ENCODE data around the gene CCDC93. TPM values are rescaled to one million over a fixed set of nuclear protein-coding genes. Genes with fewer than 3 reads are reported as not detected.

Gene CCDC93
- total RNA-seq, 1 donor from 2014 or later = 24.1 TPM

GRCh38 chr2:117917223-117917917, 96.5 kb downstream of the CCDC93 start:
- no peak for DNase-seq (ENCODE audit: low spot score)

- no peak for DNase-seq (ENCODE audit: low spot score)
Observed at GRCh38 chr2:117902933-117903332, 110.9 kb downstream of the CCDC93 start.

- DNase-seq (ENCODE audit: low spot score) = no peak
Observed at GRCh38 chr2:117888897-117889296, 125.0 kb downstream of the CCDC93 start.

- DNase-seq (ENCODE audit: low spot score) = no peak
Observed at GRCh38 chr2:117885308-117885707, 128.6 kb downstream of the CCDC93 start.

- DNase-seq (ENCODE audit: low spot score) = no peak
Observed at GRCh38 chr2:117879003-117879402, 134.9 kb downstream of the CCDC93 start.

GRCh38 chr2:117875786-117876185, 138.1 kb downstream of the CCDC93 start:
- DNase-seq (ENCODE audit: low spot score) = no peak

Other genes with a start within 250 kb of the CCDC93 start
- 51.3 TPM for gene DDX18, start 199.4 kb downstream of the CCDC93 start, total RNA-seq (ENCODE audit: insufficient read depth, low replicate concordance)
- gene INSIG2, start 74.4 kb upstream of the CCDC93 start, total RNA-seq (ENCODE audit: insufficient read depth, low replicate concordance) = 41.7 TPM